LNCAP (cell line): ENCODE results near the gene TAF7.

Source experiments
- TF ChIP-seq, protein P1 (sequence below): fragments of 450-650 bp; IDR thresholded peaks from 2 replicates; pipeline ENCODE4 v1.5.1; 2017; ENCODE audit warnings: mild to moderate bottlenecking

Gene TAF7

GRCh38 chr5:141272906-141273305 lies 47.7 kb downstream of the TAF7 start:
- TF ChIP-seq, protein P1, sequence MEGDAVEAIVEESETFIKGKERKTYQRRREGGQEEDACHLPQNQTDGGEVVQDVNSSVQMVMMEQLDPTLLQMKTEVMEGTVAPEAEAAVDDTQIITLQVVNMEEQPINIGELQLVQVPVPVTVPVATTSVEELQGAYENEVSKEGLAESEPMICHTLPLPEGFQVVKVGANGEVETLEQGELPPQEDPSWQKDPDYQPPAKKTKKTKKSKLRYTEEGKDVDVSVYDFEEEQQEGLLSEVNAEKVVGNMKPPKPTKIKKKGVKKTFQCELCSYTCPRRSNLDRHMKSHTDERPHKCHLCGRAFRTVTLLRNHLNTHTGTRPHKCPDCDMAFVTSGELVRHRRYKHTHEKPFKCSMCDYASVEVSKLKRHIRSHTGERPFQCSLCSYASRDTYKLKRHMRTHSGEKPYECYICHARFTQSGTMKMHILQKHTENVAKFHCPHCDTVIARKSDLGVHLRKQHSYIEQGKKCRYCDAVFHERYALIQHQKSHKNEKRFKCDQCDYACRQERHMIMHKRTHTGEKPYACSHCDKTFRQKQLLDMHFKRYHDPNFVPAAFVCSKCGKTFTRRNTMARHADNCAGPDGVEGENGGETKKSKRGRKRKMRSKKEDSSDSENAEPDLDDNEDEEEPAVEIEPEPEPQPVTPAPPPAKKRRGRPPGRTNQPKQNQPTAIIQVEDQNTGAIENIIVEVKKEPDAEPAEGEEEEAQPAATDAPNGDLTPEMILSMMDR: no peak

DNA sequence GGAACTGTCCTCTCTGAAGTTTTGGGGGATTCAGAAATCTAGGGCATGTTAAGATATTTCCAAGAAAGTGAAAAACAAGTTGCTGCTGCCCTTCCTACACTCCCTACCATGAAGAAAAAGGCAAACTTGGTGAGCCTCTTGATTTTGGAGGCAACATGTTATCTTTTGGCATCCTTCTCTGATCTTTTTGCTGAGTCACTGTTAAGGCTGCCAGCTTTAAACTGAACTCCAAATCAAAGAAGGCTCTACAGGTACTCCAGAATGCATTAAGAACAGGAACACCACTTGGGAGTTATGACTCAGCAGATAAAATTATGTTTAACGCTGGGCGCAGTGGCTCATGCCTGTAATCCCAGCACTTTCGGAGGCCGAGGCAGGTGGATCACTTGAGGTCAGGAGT lies 51.4 kb downstream of the TAF7 start:
- TF ChIP-seq, protein P1: no peak
